Activated CD4-positive, alpha-beta T cell treated with anti-CD3 and anti-CD28 coated beads, Interleukin-2, amount 50 U/mL, for 1 hour (primary cell): ENCODE data around the gene ADAMTS8.
"Not testable (repeated sequence)": the region's sequence is repeated elsewhere in the genome, so short reads cannot be mapped to it uniquely, and the experiment has no call there.

Experiments
- DNase-seq: peaks from one replicate; pipeline ENCODE4 v3.0.0-alpha.2; 2020

ADAMTS8 gene

DNA sequence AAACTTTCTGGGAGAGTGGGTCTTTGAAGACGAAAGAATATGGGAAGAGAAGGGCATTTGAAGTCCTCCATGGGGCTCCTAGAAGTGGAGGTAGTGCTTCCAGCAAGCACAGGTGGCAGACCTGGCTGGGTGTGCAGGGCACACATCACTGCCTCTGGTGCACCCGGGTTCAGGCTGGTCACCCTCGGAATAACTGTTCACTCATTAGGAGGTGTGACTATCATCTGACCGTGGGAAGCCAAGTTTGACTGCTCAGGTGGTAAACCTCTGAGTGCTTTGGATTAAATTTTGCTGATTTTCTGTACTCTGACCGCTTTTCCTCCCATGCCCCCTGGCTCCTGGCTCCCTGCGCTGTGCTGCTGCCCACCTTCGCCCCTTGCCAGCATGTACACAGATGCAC lies 31.1 kb upstream of the ADAMTS8 start:
- DNase-seq = no peak

DNA sequence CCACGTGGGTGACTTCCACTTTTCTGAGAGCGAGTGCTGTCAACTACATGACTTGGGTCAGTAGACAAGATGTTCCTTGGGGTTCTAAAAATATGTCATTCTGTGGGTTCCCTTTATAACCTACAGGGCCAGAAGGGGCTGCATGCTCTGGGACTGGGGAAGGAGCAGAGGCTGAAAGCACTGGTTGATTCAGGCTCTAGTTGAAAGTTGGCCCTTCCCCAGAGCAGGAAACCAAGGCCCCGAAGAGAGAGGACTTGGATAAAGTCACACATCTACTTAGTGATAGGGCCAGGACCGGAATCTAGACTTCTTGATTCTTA lies 30.0 kb upstream of the ADAMTS8 start:
- no peak for DNase-seq

DNA sequence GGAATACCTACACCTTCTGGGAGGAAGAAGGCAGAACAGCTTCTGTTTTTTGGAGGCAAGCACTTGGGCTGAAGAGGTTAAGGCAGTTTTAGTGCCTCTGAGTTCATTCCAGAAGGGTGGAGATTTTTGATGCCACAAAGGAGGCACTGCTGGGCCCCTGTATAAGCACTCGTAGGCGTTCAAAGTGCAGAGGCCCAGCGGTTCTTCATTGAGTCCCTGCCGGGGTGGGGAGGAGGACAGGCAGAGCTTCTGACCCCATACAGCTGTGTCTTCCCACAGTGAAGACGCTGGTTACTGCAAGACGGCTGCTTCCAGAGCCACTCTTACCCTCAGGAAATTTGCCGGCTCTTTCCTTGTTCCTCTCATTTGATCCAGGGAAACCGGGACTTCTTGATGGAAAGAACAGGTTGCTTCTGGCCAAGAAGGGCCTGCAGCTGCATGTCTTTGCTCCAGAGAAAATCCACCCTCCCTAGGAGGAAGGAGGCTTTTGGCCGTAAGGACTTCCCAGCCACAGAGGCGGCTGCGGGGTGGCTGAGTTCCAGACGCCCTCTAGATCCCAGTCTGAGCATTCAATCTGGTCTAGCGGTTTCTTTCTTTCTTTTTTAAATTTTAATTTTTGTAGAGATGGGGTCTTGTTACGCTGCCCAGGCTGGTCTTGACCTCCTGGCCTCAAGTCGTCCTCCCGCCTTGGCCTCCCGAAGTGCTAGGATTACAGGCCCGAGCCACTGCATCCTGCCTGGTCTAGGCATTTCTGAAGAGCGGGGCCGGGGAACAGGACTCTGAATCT lies 29.4 kb upstream of the ADAMTS8 start:
- no peak for DNase-seq

DNA sequence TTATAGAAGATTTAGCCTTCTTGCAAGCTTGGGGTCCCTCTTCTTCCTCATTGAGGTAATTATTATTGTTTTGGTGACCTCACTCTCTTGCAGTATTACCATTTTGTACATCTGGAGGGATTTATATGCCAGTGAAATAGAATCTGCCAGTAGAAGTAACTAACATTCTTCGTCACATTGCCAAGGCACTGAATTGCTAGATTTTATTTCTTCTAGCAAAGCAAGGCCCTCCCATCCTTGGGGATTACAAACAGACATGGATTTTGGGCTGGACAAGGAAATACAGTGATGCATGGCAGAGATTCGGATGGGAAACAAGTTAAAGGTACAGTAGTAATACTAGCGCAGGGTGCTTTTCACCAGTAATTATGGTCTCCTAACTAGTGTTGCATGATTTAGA lies 27.9 kb upstream of the ADAMTS8 start:
- DNase-seq = no peak

DNA sequence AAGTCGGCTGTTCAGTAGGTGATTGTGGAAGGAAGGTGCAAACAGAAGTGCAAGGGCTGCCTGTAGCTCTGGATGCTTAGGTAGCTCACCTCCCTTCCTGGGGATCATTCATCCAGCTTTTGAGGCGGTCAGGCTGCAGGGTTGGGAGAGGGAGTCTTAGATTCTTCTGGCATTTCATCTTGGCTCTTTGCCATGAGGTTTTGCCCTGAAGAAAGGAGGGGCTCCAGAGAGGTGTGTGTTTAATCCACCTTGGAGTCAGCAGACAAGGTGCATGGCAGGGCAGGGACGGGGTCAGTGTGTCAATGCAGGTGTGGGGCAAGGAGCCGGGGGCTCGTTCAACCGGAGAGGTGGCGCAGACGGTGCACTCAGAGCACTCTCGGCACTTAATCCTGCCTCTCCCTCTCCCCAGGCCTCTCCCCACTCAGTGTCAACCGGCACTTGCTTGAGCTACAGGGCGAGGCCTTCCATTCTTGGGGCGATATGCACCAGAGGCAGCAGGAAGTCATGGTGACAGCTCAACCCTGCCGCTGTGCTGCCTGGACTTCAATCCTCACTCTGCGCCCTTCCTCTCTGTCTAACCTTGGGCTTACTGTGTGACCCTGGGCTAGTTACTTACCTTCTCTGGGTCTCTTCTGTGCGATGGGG lies 27.2 kb upstream of the ADAMTS8 start:
- no peak for DNase-seq

DNA sequence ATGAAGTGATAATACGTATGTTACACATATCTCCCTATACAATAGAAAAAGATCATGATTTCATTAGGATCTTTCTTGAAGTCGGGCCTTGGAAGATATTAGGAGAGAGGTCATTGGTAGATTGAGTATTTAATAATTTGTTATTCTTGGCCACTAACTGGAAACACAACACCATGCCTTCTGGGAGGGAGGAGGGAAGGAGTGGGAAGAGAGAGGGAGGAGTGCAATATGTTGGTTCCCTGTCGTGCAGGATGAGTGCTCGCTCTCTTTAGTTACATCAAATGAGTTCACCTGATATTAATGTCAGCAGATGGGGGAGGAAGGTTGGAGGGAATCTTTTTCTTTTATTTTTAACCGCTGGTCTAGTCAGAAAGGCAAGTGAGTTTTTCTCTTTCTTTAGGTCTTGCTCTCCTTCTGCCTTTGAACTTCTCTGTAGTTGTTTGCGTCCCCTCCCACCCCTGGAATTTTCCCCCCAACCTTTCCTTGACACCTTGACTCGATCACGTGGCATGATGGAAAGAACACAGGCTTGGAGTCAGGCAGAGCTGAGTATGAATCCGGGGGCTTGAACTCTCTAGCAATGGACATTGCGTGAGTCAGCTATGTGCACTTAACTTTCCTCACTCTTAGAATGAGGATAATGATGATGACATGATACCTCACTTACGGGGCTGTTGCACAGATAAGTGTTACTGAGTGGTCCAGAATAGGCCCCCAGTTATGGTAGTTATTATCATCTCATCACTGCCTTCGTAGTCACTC lies 26.3 kb upstream of the ADAMTS8 start:
- no peak for DNase-seq

DNA sequence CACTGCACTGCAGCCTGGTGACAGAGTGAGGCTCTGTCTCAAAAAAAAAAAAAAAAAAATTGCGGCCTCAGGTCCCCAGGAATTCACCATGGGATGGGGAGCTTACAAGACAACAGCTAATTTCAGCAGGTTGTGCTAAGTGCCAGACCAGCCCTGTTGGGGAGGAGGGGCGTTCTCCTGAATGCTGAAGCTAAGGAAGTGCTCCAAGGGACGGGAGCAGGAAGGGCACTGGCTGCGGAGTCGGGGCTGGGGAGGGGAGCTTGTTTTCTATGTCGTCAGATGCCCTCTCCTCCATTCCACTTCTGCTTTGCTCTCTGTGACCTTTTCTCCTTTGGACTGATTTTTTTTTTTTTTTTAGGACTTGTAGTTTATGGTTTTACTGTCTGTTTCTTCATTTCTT lies 24.5 kb upstream of the ADAMTS8 start:
- DNase-seq = no peak

DNA sequence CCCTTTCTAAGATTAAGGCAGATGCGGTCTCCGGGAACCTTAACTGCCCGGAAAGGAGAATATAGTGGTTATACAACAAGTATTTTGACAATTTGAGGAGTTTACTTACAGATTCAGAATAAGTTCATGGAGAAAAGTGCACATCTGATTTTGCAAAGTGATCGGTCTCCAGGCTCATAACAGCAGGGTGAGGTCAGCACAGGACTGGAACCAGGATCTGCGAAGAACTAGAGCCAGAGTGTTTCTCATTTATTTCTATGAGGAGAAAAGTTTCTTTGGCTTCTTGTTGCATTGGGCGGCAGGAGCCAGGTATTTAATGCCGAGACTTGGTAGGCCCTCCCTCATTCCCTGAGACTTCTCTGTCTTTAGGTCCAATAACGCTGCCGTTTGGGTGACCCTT lies 23.8 kb upstream of the ADAMTS8 start:
- DNase-seq = no peak

DNA sequence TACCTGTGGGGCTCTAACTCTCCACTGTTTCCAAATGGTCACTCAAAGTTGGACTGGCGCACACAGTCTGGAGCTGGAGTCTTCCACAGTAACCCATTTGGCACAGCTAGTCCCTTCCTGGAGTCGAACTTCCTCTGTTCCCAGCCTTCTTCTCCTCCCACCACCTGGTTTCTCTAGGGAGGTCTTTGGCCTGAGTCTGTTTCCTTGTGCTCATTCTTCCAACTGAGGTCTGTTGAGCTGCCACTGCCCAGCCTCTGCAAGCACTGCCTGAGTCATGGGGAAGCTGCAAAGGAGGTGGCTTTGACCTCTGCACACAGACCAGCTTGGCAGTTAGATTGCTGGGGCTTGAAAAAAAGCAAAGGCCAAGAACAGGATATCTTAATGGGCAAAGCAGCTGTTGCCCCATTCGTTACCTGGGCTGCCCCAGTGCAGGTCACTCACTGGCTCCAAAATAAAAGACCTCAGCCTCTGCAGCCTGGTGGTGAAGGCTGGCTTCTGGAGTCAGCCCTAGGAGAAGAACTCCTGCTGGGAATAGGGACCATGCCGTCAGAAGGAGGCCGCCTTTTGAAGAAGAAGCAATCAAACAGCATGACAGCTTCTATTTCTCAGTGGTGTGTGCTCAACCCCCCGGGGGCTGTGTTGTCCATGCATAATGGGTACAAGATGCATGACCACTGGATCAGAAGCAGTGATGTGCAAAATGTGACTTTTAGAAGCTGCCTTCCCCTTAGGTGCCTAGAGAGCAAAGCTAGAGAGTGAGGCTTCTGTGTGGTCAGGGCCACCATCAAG lies 23.0 kb upstream of the ADAMTS8 start:
- no peak for DNase-seq

DNA sequence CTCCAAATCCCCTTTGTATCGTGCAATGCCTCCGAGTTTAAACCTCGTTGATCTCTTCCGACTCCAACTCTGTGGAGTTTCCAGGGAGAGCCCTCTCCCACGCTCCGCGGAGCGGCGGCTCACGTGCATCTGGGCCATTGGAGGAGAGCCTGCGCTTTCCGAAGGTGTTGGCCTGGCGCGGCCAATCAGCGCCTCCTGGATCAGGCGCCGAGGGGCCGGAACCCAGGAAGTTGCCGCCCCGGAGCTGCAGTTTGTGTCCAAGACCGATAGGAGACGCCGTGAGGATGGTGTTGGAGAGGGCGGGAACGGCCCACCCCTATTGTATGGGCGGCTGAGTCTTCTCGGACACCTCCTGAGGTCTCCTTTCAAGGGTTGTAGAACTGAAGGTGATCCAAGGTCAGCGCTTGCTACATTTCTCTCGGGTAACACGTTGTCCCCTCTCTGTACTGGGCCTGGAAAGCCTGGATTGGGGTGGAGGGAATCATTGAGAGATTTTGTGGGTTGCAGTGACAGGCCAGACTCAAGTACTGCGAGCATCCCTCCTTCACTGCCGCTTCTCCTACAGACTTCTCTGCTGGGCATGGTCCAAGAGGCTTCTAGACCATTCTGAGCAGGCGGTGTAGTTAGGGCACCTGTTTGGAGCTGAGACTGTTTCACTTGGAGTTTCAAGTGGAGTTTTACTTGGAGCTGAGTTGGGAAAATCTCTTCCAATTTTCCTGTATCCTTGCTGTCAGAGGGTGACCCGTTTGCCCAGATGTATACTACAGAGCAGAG lies 21.8 kb upstream of the ADAMTS8 start:
- DNase-seq = no peak

DNA sequence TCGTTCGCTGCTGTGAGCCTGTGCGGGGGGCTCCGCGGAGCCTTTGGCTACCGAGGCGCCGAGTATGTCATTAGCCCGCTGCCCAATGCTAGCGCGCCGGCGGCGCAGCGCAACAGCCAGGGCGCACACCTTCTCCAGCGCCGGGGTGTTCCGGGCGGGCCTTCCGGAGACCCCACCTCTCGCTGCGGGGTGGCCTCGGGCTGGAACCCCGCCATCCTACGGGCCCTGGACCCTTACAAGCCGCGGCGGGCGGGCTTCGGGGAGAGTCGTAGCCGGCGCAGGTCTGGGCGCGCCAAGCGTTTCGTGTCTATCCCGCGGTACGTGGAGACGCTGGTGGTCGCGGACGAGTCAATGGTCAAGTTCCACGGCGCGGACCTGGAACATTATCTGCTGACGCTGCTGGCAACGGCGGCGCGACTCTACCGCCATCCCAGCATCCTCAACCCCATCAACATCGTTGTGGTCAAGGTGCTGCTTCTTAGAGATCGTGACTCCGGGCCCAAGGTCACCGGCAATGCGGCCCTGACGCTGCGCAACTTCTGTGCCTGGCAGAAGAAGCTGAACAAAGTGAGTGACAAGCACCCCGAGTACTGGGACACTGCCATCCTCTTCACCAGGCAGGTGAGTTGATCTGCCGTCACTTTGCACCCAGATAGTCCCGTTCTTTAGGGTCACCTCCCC lies 21.0 kb upstream of the ADAMTS8 start:
- no peak for DNase-seq

DNA sequence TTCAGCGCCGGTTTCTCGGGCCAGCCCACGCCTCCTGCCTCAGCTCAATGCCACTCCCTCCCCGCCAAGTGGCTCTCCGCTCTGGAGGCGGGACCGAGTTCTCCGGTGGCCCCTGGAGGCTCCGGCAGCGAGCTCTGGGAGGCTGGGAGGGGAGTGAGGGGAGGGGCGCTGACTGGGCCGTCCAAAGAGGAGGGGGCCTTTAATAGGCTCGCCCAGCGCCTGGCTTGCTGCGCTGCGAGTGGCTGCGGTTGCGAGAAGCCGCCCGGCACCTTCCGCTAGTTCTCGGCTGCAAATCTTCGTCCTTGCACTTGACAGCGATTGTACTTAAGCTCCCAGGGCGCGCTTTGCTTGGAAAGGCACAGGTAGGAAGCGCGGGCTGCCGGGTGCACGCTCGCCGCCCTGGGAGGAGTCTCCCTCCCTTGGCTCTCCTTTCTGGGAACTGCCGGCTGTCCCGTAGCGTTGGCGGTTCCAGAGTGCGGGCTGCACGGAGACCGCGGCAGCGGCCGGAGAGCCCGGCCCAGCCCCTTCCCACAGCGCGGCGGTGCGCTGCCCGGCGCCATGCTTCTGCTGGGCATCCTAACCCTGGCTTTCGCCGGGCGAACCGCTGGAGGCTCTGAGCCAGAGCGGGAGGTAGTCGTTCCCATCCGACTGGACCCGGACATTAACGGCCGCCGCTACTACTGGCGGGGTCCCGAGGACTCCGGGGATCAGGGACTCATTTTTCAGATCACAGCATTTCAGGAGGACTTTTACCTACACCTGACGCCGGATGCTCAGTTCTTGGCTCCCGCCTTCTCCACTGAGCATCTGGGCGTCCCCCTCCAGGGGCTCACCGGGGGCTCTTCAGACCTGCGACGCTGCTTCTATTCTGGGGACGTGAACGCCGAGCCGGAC lies 20.3 kb upstream of the ADAMTS8 start, which contains the start of gene ADAMTS15:
TSS of gene ADAMTS15 (plus strand) at position 230 of the 894 bp plus-strand sequence. CDS start at position 559, 329 bp downstream.
- no peak for DNase-seq

DNA sequence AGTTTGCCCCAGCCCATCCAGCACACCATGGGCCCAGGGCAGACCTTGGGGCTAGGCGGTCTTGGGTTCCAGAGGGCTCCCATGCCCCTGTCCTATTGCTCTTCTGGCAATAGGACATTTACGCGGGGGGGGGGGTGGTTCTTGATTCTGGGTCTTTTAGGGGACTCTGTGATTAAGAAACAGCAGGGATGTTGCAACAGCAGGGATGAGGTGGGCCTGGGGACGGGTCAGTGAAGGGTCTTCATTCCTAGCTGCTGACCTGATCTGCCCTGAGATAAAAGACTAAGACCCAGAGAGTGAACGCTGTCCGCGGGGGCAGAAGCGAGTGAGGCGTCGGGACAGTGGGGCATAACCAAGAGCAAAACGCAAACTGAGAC lies 19.6 kb upstream of the ADAMTS8 start:
- no peak for DNase-seq

DNA sequence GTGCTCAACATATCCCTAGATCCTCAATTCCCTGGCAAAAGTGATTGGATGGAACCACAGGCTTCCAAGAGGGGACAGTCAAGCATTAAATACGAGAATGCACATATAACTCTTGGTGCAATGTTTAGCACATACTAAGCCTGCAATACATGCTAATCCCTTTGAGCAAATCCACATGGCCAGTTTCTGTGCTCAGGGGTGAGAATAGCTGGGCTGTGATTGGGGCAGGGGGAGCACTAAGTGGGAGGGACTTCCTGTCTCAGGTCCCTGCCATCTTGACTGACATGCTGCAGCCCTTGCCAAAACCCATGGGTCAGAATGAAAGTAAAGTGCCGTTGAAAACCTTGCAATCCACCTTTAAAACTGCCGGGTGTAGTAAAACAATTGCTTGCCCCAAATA lies 17.4 kb upstream of the ADAMTS8 start:
- no peak for DNase-seq

DNA sequence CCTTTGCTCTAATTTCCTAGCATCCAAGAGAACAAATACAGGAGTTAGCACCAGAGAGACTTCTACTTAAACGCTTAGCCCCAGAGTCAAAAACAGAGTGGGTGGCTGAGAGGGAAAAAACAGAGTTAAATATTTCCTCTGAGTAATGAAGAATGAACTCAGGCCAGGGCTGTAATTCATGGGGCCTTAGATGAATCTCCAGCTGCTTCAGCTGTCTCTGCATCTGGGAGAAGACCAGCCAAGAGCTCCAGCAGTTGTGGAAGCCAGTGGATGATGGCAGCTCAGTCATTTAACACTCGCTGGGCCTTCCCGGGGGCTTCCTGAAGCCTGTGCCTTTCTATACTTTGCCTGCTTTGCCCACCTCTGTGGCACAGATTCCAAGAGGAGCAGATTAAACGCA lies 14.3 kb upstream of the ADAMTS8 start:
- DNase-seq = no peak

DNA sequence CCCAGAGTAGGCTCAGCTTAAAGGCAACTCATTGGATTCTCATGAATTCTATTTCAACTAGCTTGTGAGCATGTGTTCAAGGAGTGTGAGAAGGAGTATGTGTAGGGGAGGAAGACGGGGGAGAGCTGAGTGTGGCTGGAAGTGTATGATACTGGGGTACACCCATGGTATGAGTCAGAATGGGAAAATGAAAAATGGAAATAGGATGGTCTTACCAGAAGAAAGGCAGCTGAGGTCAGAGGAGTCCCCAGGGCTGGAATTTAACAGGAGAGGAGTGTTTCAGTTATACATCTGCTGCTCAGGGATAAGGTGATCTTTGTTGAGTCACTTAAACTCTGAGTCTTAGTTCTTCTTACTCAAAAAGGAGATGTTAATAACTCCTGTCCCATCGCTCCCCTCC lies 13.3 kb upstream of the ADAMTS8 start:
- no peak for DNase-seq

DNA sequence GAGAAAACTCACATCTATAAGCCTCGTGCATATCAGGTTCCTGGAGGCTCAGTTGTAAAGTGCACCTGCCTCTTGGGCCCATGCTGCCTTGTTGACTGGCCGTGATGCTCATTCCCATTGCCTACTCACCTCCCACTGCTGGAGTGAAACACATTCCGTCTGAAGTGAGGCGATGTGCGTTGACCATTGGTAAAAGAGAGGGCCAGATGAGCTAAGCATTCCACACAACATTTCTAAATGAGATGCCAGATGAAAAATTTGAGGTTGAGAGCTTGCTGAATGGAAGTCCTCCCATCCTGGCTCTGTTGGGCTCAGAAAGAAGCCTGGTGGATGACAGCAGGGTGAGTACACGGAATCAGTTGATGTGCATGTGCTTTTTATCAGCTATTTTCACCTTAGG lies 11.5 kb upstream of the ADAMTS8 start:
- DNase-seq = no peak

DNA sequence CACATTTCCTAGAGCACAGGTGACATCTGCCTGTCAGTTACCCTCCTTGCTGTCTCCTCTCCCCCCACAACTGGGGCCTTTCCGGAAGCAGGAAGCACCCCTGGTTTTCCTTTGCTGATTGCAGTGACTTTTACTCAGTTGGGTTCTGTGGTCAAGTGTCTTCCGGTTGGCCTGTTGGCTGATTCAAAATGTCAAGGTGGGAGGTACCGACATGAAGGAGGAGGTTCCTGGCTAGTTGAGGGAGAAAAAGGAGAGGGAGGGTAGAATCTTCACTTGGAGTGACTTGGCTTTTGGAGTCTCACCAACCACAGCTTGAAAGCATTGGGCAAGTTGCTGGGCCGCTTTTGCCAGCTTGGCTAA lies 10.7 kb upstream of the ADAMTS8 start:
- no peak for DNase-seq

DNA sequence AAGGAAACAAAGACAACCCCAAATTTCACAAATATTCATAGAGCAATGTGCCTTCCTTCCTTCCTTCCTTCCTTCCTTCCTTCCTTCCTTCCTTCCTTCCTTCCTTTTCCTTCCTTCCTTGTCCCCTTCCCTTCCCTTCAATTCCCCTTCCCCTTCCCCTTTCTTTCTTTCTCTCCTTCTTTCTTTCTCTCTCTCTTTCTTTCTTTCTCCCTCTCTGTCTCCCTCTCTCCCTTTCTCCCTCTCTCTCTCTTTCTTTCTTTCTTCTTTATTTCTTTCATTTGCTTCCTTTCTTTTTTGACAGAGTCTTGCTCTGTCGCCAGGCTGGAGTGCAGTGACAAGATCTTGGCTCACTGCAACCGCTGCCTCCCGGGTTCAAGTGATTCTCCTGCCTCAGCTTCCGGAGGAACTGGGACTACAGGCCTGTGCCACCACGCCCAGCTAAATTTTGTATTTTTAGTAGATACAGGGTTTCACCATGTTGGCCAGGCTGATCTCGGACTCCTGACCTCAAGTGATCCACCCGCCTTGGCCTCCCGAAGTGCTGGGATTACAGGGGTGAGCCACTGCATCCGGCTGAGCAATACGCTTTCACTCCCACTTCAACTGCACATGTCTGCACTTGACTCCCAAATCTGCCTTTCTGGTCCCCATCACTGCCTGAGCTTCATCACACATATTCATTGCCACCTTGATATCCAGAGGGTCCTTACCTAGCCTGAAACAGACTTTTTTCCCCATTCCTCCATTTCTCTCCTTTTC lies 10.2 kb upstream of the ADAMTS8 start:
- not testable (repeated sequence) for DNase-seq

DNA sequence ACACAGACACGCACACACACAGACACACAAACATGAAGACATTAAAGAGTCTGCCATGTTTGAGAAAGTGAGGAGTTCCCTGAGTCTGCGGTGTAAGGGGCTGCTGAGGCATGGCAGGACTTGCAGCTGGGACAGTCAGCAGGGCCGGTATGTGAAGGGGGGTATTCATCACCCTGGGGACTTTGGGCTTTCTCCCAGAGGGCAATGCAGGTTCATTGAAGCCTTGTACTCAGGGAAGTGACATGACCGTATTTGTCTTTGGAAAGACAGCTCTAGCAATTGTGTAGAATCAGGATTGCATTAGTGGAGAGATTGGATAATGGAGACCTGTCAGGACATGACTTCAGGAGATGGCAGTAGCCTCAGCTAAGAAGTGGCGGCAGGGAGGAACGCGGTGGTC lies 9.4 kb upstream of the ADAMTS8 start:
- no peak for DNase-seq
